HepG2 (cell line): ENCODE results near the gene UBE2O. TPM values are rescaled to one million over a fixed set of nuclear protein-coding genes. Genes with fewer than 3 reads are reported as not detected.

Experiments
- AGO2 ChIP-seq: fragments of 200-400 bp; formaldehyde crosslinking; optimal IDR thresholded peaks from 2 replicates; pipeline ENCODE3; 2017; ENCODE audit warnings: mild to moderate bottlenecking, low read depth, low read length, moderate library complexity
- CBX2 ChIP-seq, 2 experiments: fragments of 200-600 bp in 1 of 2; sonication (generic); formaldehyde crosslinking in 1 of 2; IDR thresholded peaks; 2 replicates each; pipeline versions ENCODE4 v1.7.0 to v1.8.1; 2018 to 2022; ENCODE audit warnings: low read depth in 2 of 2, low read length in 1 of 2, mild to moderate bottlenecking in 1 of 2, missing genetic modification reagents in 1 of 2
- FOSL2 ChIP-seq: sonication (generic); formaldehyde crosslinking; IDR thresholded peaks from 2 replicates; pipeline ENCODE4 v1.4.0; 2020; ENCODE audit warnings: missing genetic modification reagents
- HES4 ChIP-seq: sonication (generic); formaldehyde crosslinking; IDR thresholded peaks from 2 replicates; pipeline ENCODE4 v1.9.0; 2021; ENCODE audit warnings: mild to moderate bottlenecking, missing genetic modification reagents, borderline replicate concordance
- HOXA9 ChIP-seq: sonication (generic); formaldehyde crosslinking; IDR thresholded peaks from 2 replicates; pipeline ENCODE4 v1.8.1; 2022; ENCODE audit warnings: missing genetic modification reagents, mild to moderate bottlenecking, moderate library complexity, borderline replicate concordance
- JARID2 ChIP-seq: sonication (generic); formaldehyde crosslinking; IDR thresholded peaks from 2 replicates; pipeline ENCODE4 v1.8.1; 2023; ENCODE audit warnings: missing genetic modification reagents, inconsistent platforms; ENCODE audit not compliant: insufficient replicate concordance
- NCOR1 ChIP-seq: fragments of 200-600 bp; sonication (generic); IDR thresholded peaks from 2 replicates; pipeline ENCODE4 v1.7.0; 2017; ENCODE audit warnings: antibody characterized with exemption, low read length, borderline replicate concordance
- NKX3-1 ChIP-seq: sonication (generic); formaldehyde crosslinking; IDR thresholded peaks from 2 replicates; pipeline ENCODE4 v1.5.0; 2020; ENCODE audit warnings: missing genetic modification reagents
- RELA ChIP-seq: sonication (generic); formaldehyde crosslinking; IDR thresholded peaks from 2 replicates; pipeline ENCODE4 v1.4.0; 2020; ENCODE audit warnings: missing genetic modification reagents
- SALL2 ChIP-seq: sonication (generic); formaldehyde crosslinking; IDR thresholded peaks from 2 replicates; pipeline ENCODE4 v1.8.1; 2023; ENCODE audit warnings: mild to moderate bottlenecking, missing genetic modification reagents, inconsistent platforms
- ZBTB7B ChIP-seq: sonication (generic); formaldehyde crosslinking; IDR thresholded peaks from 2 replicates; pipeline ENCODE4 v1.4.0; 2020; ENCODE audit warnings: missing genetic modification reagents
- ZNF230 ChIP-seq: sonication (generic); formaldehyde crosslinking; IDR thresholded peaks from 2 replicates; pipeline ENCODE4 v1.4.0; 2020; ENCODE audit warnings: mild to moderate bottlenecking, missing genetic modification reagents
- ZNF256 ChIP-seq: sonication (generic); formaldehyde crosslinking; conservative IDR thresholded peaks from 2 replicates; pipeline ENCODE4 v1.4.0; 2020; ENCODE audit warnings: missing genetic modification reagents
- ZSCAN31 ChIP-seq: sonication (generic); formaldehyde crosslinking; IDR thresholded peaks from 2 replicates; pipeline ENCODE4 v1.5.0; 2020; ENCODE audit warnings: low read depth, mild to moderate bottlenecking, missing genetic modification reagents
- polyA plus RNA-seq, 8 experiments: library from polyadenylated mRNA; depleted of rRNA in 3 of 8; stranded (reverse) in 7 of 8; unstranded in 1 of 8; fragments of >200 nt; fragmentation: Illumina TruSeq in 4 of 8; extraction: Trizol in 4 of 8; gene quantifications; 2 replicates each; pipeline versions ENCODE4 v1.2.1 to v1.2.3, GENCODE V29; 2011 to 2016; ENCODE audit warnings: low read depth in 4 of 8, missing spikeins in 1 of 8, mixed read lengths in 1 of 8; ENCODE audit not compliant: insufficient read depth in 1 of 8
- total RNA-seq, 5 experiments: library from RNA; depleted of rRNA; stranded (reverse); fragments of >200 nt; fragmentation: Illumina TruSeq; extraction: Trizol; gene quantifications; 2 replicates each; pipeline ENCODE4 v1.2.3, GENCODE V29; 2016; ENCODE audit warnings: low read depth in 1 of 5
- TF ChIP-seq, protein P1 (sequence below): sonication (generic); formaldehyde crosslinking; IDR thresholded peaks from 2 replicates; pipeline ENCODE4 v1.9.0; 2021; ENCODE audit warnings: missing genetic modification reagents, mild to moderate bottlenecking, borderline replicate concordance
- TF ChIP-seq, protein P2 (sequence below): sonication (generic); formaldehyde crosslinking; IDR thresholded peaks from 2 replicates; pipeline ENCODE4 v1.8.1; 2023; ENCODE audit warnings: mild to moderate bottlenecking, inconsistent platforms, moderate library complexity, missing genetic modification reagents, borderline replicate concordance
- TF ChIP-seq, protein P3 (sequence below): sonication (generic); formaldehyde crosslinking; conservative IDR thresholded peaks from 2 replicates; pipeline ENCODE4 v1.8.0; 2022; ENCODE audit warnings: low read depth, missing genetic modification reagents
- TF ChIP-seq, protein P4 (sequence below): sonication (generic); formaldehyde crosslinking; IDR thresholded peaks from 2 replicates; pipeline ENCODE4 v1.5.1; 2020; ENCODE audit warnings: mild to moderate bottlenecking, missing genetic modification reagents, moderate library complexity
- TF ChIP-seq, protein P5 (sequence below): sonication (generic); formaldehyde crosslinking; IDR thresholded peaks from 2 replicates; pipeline ENCODE4 v1.8.0; 2022; ENCODE audit warnings: mild to moderate bottlenecking, missing genetic modification reagents, borderline replicate concordance
- TF ChIP-seq, protein P6 (sequence below): sonication (generic); formaldehyde crosslinking; IDR thresholded peaks from 2 replicates; pipeline ENCODE4 v1.5.0; 2020; ENCODE audit warnings: missing genetic modification reagents, mild to moderate bottlenecking, borderline replicate concordance

UBE2O gene
- total and polyA plus RNA-seq, 2 of the 13 experiments (the other 11 are each of a cell fraction or from before 2014, with no cell fraction given): 21.5 to 23.5 TPM

DNA sequence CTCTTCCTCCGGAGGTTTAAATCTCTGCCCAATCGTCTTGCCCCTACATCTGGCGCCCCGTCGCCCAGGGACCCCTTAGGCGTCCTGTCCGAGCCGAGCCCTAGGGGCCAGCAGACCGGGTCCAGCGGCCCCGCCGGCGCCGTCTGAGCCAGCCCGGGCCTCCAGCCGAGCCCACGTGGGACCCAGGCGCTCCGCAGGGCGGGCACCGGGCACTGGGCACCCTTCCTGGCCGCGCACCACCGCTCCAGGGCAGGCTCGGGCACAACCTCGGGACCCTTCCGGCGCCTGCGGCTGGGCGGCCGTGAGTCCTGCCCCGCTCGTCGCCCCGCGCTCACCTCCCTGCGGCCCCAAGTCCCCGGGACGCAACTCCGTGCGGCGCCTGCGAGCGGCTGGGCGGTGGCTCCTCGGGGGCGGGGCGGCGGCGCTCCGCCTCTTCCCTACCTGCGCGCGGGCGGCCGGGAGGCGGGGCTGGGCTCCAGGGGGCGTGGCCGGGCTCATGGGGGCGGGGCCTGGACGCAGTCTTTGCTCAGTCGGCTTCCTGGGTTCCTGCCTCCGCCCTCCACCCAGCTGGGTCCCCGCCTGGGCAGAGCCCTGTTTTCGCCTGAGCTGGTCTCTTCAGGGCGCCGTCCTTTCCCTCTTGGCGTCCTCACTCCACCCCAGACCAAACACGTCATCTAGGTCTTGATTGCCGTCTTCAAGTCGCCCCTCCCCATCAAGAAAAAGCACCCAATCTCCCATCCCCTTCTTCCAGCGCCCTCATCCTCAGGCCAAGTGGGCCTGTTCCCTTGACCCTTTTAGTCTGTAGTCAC, 48.3 kb upstream of the UBE2O start, which contains the start of gene RHBDF2 (continued):
- TF ChIP-seq, protein P1, sequence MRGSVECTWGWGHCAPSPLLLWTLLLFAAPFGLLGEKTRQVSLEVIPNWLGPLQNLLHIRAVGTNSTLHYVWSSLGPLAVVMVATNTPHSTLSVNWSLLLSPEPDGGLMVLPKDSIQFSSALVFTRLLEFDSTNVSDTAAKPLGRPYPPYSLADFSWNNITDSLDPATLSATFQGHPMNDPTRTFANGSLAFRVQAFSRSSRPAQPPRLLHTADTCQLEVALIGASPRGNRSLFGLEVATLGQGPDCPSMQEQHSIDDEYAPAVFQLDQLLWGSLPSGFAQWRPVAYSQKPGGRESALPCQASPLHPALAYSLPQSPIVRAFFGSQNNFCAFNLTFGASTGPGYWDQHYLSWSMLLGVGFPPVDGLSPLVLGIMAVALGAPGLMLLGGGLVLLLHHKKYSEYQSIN (CRISPR knock-in tag): 0 out of 2 replicates have a peak, but pooled peaks have one; percentile 18
- TF ChIP-seq NCOR1 (no peak), CBX2 (IDR thresholded peaks at IDR 0.05; ENCODE audit: low read depth, low read length) (no peak), CBX2 (CRISPR knock-in tag; IDR thresholded peaks at IDR 0.05; ENCODE audit: low read depth) (no peak; the same call in 1 of the 2 replicates), JARID2 (no peak), ZNF230 (0 out of 2 replicates have a peak, but pooled peaks have one; percentile 77), ZBTB7B (no peak; the same call in 1 of the 2 replicates), AGO2 (peak; percentile 82), HOXA9 (no peak), ZNF256 (CRISPR knock-in tag) (no peak), RELA (CRISPR knock-in tag) (no peak), FOSL2 (CRISPR knock-in tag) (peak; percentile 13), NKX3-1 (CRISPR knock-in tag) (no peak), ZSCAN31 (CRISPR knock-in tag) (peak; percentile 71; the same call in 1 of the 2 replicates), HES4 (CRISPR knock-in tag) (no peak; the same call in 1 of the 2 replicates), SALL2 (CRISPR knock-in tag) (0 out of 2 replicates have a peak, but pooled peaks have one; percentile 18)
- TF ChIP-seq, protein P2, sequence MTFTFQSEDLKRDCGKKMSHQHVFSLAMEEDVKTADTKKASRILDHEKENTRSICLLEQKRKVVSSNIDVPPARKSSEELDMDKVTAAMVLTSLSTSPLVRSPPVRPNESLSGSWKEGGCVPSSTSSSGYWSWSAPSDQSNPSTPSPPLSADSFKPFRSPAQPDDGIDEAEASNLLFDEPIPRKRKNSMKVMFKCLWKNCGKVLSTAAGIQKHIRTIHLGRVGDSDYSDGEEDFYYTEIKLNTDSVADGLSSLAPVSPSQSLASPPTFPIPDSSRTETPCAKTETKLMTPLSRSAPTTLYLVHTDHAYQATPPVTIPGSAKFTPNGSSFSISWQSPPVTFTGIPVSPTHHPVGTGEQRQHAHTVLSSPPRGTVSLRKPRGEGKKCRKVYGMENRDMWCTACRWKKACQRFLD (CRISPR knock-in tag): no peak
- TF ChIP-seq, protein P3, sequence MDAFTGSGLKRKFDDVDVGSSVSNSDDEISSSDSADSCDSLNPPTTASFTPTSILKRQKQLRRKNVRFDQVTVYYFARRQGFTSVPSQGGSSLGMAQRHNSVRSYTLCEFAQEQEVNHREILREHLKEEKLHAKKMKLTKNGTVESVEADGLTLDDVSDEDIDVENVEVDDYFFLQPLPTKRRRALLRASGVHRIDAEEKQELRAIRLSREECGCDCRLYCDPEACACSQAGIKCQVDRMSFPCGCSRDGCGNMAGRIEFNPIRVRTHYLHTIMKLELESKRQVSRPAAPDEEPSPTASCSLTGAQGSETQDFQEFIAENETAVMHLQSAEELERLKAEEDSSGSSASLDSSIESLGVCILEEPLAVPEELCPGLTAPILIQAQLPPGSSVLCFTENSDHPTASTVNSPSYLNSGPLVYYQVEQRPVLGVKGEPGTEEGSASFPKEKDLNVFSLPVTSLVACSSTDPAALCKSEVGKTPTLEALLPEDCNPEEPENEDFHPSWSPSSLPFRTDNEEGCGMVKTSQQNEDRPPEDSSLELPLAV (CRISPR knock-in tag): no peak
- TF ChIP-seq, protein P4, sequence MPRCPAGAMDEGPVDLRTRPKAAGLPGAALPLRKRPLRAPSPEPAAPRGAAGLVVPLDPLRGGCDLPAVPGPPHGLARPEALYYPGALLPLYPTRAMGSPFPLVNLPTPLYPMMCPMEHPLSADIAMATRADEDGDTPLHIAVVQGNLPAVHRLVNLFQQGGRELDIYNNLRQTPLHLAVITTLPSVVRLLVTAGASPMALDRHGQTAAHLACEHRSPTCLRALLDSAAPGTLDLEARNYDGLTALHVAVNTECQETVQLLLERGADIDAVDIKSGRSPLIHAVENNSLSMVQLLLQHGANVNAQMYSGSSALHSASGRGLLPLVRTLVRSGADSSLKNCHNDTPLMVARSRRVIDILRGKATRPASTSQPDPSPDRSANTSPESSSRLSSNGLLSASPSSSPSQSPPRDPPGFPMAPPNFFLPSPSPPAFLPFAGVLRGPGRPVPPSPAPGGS (CRISPR knock-in tag): peak; percentile 87; the same call in 1 of the 2 replicates
- TF ChIP-seq, protein P5, sequence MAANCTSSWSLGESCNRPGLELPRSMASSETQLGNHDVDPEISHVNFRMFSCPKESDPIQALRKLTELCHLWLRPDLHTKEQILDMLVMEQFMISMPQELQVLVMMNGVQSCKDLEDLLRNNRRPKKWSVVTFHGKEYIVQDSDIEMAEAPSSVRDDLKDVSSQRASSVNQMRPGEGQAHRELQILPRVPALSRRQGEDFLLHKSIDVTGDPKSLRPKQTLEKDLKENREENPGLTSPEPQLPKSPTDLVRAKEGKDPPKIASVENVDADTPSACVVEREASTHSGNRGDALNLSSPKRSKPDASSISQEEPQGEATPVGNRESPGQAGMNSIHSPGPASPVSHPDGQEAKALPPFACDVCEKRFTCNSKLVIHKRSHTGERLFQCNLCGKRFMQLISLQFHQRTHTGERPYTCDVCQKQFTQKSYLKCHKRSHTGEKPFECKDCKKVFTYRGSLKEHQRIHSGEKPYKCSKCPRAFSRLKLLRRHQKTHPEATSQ (CRISPR knock-in tag): no peak
- TF ChIP-seq, protein P6, sequence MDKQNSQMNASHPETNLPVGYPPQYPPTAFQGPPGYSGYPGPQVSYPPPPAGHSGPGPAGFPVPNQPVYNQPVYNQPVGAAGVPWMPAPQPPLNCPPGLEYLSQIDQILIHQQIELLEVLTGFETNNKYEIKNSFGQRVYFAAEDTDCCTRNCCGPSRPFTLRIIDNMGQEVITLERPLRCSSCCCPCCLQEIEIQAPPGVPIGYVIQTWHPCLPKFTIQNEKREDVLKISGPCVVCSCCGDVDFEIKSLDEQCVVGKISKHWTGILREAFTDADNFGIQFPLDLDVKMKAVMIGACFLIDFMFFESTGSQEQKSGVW (CRISPR knock-in tag): no peak
